ENCODE results near the gene LAMC3.
"Not testable (repeated sequence)": the region's sequence is repeated elsewhere in the genome, so short reads cannot be mapped to it uniquely, and the experiment has no call there.

LAMC3 gene

GRCh38 chr9:131103024-131103423 is 94.0 kb downstream of the LAMC3 start:
- no peak for FAIRE-seq

- FAIRE-seq: no peak
Observed at GRCh38 chr9:131103535-131103934, 94.6 kb downstream of the LAMC3 start.

GRCh38 chr9:131104016-131104740 is 95.2 kb downstream of the LAMC3 start:
- FAIRE-seq: no peak

- FAIRE-seq: no peak
Observed at GRCh38 chr9:131105952-131106351, 97.0 kb downstream of the LAMC3 start.

DNA sequence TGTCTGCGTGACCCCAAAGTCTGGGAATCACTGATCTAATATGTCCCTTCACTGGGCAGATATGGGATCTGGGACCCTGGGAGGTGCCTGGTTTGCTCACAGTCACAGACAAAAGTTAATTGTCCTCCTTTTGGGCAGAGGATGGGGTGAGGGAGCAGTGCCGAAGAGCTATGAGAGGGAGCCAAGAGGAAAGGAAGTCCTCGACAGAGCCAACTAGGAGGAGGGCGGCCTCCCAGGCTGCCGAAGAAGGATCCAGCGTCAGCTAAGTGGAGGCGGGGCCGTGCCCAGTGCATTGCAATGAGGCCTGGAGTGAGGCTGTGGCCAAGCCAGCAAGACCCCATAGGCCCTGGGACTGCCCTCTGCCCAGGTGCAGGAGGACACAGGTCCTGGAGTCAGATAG is 98.8 kb downstream of the LAMC3 start:
- no peak for FAIRE-seq

- no peak for FAIRE-seq
Observed at GRCh38 chr9:131111186-131111853, 102.3 kb downstream of the LAMC3 start.

GRCh38 chr9:131111854-131112311 is 102.9 kb downstream of the LAMC3 start:
- FAIRE-seq: no peak

GRCh38 chr9:131112374-131113154 is 103.6 kb downstream of the LAMC3 start:
- no peak for FAIRE-seq

DNA sequence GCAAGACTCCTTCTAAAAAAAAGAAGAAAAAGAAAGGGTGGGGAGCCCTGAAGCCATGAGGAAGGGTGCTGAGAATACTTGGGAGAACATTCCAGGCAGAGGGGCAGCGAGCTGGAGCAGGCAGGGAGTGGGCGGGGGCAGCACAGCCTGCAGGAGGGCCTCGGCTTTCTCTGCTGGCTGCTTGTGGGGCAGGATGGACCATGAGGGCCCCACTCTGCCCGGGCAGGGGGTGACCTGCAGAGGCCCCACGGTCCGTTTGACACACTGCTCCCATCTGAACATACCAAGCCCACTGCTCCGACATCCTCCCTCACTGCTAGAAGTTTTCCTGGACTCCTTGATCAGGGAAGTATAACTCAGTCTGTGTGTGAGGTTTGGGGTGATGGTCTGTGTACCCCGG is 104.7 kb downstream of the LAMC3 start:
- no peak for FAIRE-seq

DNA sequence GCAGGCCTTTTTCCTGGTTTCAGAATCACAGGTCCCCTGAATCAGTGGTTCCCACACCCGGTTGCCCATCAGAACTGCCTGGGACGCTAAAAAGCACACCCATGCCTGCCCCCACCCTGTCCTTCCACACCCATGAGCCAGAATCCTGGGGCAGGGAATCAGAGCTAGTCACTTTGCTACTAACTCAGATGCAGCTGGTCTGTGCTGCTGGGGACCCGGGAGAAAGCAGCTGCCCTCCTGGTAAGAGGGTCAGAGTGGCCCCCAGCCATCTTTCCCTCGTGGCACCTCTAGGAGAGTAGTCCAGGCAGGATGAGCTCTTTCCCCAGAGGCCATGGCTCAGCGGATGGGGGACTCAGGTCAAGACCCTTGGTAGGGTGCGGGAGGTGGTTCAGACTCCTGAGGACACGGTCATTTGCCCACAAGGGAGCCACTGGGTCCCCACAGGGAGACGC is 105.1 kb downstream of the LAMC3 start:
- no peak for FAIRE-seq

GRCh38 chr9:131115360-131115742 is 106.4 kb downstream of the LAMC3 start:
- FAIRE-seq: not testable (repeated sequence)

GRCh38 chr9:131116281-131117120 is 107.5 kb downstream of the LAMC3 start:
- no peak for FAIRE-seq

- FAIRE-seq: no peak
Observed at GRCh38 chr9:131117121-131117761, 108.3 kb downstream of the LAMC3 start.

DNA sequence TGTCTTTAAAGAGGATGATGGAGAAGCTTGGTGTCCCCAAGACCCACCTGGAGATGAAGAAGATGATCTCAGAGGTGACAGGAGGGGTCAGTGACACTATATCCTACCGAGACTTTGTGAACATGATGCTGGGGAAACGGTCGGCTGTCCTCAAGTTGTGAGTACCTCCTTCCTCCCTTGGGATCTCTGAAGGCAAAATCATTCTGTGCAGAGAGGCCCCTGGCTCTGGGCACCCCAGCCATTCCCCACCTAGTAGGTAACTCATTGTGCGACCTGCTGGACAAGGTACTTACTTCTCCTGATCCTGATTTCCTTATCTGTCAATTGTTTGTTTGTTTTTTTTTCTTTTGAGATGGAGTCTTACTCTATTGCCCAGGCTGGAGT is 108.8 kb downstream of the LAMC3 start:
- no peak for FAIRE-seq

DNA sequence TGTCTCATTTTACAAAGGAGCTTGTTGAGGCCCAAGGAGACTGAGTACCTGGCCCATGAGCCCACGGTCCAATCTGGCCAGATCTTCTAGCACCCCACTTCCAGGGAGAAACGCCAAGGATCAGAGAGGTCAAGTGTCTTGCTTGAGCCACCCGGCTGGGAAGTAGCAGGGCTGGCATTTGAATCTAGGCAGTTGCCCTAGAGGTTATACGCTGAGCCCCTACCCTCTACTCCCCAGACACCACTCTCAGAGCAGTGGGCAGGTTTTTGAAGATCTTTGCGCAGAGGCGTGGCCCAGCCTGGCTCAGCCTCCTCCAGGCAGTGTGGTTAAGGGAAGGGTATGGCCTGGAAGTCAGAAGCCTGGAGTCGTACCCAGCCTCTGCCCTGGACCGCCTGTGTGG is 110.6 kb downstream of the LAMC3 start:
- FAIRE-seq: no peak

- FAIRE-seq: no peak
Observed at GRCh38 chr9:131120620-131121228, 111.8 kb downstream of the LAMC3 start.

- FAIRE-seq: no peak
Observed at GRCh38 chr9:131121346-131121745, 112.4 kb downstream of the LAMC3 start.

GRCh38 chr9:131122158-131122557 is 113.2 kb downstream of the LAMC3 start:
- FAIRE-seq: no peak

DNA sequence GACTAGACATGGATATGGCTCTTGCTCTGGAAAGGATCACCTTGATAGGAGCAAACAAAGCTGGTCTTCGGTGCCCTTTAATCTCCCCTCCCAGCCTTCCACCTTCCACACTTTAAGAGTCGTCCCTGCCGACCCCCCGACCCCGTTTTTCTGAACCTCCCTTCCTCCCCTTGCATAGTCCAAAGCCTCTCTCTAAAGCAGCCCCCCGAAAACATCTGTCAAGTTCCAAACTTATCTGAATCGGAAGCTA is 116.0 kb downstream of the LAMC3 start:
- no peak for FAIRE-seq

DNA sequence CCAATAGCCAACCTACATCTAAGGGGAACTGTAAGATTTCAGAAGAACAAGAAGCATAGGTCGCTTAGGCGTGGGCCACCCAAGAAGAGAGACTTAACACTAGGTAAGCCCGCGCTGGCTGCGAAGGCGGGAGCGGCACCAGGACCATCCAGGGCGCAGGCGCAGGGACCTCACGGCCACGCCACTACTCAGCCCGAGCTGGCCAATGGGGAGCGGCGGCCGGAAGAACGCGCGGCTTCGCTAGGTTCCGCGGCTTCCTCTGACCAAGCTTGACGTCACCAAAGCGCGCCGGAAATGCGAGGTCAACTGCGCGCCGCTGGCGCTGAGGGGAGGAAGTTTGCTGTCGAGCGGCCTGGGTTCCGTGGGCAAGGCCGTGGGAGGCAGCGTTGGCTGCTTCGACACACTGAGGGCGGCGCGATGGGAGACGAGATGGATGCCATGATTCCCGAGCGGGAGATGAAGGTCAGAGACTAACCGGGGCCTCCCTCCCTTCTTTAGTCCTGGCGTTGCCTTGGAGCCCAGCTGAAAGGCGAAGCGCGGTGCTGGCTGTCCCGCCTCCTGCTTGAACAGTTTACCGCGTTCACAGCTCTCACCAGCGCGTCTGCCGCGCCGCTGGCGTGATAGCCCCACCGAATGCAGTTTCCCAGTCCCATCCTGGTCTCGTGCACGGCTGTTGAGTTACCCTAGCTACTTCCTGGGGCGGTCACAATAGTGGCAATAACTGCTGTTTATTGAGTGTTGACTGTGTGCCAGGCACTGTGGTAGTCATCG is 116.5 kb downstream of the LAMC3 start, which contains the start of gene NUP214:
Gene NUP214 (plus strand): TSS at position 299 of the 771 bp plus-strand sequence. CDS start 119 bp downstream, at position 418.
- peak; percentile 88 for FAIRE-seq

- no peak for FAIRE-seq
Observed at GRCh38 chr9:131126059-131126426, 117.1 kb downstream of the LAMC3 start.

All from A204.1 (cell line).